GM13976 (cell line): ENCODE data around the gene UBE2E2.
"Not testable (repeated sequence)": the region's sequence is repeated elsewhere in the genome, so short reads cannot be mapped to it uniquely, and the experiment has no call there.

Experiments
- DNase-seq: peaks from one replicate; pipeline ENCODE4 v3.0.0; 2012; ENCODE audit warnings: low spot score
- in situ Hi-C: fragments of 300-500 bp; cut with MboI; formaldehyde crosslinking; loops from one replicate; pipeline ENCODE4 v1.12.0; 2022; ENCODE audit warnings: low sequenced_read_pairs, mixed read lengths, inconsistent platforms; ENCODE audit not compliant: unreplicated experiment
- TF ChIP-seq, protein P1 (sequence below): IDR thresholded peaks from 2 replicates; pipeline ENCODE4 v1.5.1; 2012; ENCODE audit warnings: borderline replicate concordance, mild to moderate bottlenecking; ENCODE audit not compliant: insufficient read depth; ENCODE audit errors: extremely low read depth, missing control alignments, control extremely low read depth

UBE2E2 gene

DNA sequence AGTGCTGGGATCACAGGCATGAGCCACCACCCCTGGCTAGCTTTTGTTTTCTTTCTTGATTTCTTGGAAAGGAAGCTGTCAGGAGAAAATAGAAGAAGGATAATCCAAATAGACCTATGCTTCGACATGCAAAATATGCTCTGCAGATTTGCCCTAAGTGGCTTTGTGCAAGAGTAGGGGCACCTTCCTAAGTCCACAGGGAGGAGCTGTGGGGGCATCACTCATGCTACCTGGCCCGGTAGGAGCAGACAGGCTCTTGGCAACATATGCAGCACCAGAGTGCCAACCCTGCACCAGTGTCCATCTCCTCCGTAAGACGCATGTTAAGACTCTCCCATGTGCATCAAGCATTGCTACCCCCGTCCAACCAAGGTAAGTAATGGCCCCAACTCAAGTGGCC lies 411.9 kb downstream of the UBE2E2 start:
- DNase-seq: no peak
- TF ChIP-seq, protein P1, sequence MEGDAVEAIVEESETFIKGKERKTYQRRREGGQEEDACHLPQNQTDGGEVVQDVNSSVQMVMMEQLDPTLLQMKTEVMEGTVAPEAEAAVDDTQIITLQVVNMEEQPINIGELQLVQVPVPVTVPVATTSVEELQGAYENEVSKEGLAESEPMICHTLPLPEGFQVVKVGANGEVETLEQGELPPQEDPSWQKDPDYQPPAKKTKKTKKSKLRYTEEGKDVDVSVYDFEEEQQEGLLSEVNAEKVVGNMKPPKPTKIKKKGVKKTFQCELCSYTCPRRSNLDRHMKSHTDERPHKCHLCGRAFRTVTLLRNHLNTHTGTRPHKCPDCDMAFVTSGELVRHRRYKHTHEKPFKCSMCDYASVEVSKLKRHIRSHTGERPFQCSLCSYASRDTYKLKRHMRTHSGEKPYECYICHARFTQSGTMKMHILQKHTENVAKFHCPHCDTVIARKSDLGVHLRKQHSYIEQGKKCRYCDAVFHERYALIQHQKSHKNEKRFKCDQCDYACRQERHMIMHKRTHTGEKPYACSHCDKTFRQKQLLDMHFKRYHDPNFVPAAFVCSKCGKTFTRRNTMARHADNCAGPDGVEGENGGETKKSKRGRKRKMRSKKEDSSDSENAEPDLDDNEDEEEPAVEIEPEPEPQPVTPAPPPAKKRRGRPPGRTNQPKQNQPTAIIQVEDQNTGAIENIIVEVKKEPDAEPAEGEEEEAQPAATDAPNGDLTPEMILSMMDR: no peak
- in situ Hi-C loops: no loop called here

DNA sequence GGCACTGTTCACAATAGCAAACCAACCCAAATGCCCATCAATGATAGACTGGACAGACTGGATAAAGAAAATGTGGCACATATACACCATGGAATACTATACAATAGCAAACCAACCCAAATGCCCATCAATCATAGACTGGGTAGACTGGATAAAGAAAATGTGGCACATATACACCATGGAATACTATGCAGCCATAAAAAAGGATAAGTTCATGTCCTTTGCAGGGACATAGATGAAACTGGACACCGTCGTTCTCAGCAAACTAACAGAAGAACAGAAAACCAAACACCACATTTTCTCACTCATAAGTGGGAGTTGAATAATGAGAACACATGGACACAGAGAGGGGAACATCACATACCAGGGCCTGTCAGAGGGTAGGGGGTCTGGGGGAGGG lies 415.3 kb downstream of the UBE2E2 start:
- in situ Hi-C loops, DNase-seq: not testable (repeated sequence)

DNA sequence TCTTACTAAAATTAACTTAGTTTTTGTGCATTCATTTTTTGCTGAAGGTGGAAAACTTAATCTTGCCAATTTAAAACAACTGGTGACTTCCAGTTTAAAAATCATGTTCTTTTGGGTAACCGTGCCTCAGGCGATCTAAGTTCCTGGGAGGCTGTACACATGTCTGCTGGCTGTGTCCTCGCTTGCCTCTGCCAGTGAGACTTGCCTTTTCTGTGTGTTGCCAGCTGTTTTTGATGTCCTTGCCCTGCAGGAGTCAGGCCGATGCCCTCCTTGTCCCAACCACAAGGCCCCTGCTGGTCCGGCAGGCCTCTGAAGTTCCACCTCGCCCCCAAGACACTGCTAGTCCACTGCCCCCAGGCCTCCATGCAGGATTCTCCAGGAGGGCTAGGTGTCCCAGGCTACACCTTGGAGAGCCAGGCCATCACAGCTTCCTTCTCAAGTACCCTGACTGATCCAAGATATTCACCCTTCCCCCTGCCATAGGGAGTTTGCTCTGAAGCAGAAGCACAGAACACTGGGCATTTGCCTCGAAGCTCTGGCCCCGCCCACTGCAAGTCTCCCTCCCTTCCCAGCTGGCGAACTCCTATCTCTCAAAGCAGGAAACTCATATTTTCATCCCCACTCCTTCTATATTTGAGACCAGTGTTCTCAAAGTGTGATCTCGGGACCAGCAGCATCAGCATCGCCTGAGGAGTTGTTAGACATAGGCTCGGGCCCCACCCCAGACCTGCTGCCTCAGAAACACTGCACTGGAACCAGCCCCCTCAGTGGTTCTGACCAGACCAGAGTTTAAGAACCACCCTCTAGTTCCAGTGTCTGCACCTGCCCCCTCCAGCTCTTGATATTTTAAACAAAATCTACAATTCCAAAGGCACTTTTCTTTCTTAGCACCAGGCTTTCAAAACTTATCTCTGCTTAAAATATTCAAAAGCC lies 416.8 kb downstream of the UBE2E2 start:
- TF ChIP-seq, protein P1: no peak
- in situ Hi-C loops: no loop called here
- DNase-seq: no peak

DNA sequence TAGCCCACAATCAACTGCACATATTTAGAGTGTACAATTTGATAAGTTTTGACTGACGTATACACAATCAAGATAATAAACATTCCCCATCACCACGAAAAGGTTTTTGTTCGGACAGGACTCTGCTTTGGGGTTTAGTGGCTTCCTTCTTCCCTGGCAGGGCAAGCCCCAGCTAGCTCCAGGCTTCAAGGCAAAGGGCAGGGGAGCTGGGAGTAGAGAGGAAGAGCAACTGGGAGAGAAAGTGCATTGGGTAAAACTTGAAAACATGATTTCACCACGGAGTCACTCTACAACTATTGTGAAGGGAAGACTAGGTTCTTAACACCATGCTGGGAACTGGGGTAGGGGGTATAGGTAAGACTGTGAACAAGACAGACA lies 417.5 kb downstream of the UBE2E2 start:
- in situ Hi-C loops: no loop called here
- TF ChIP-seq, protein P1: no peak
- no peak for DNase-seq

DNA sequence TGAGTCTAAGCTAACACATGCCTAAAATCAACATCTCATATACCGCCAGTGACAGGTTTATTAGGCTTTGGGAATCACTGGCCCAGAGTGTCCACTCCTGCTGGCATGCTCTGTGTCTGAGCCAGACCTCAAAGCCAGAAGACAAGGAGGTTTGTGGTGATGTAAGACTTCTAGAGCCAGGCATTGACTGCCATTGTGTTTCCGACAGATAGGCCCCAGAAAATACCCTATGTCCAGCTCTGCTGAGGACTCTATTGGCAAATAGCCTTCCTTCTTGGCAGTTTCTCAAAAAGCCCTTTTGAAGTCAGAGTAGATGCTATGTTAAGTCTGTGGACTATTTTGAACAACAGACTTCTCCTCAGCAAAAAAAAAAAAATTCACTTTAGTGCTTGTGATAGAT lies 420.7 kb downstream of the UBE2E2 start:
- DNase-seq: no peak
- TF ChIP-seq, protein P1: no peak
- in situ Hi-C loops: no loop called here

DNA sequence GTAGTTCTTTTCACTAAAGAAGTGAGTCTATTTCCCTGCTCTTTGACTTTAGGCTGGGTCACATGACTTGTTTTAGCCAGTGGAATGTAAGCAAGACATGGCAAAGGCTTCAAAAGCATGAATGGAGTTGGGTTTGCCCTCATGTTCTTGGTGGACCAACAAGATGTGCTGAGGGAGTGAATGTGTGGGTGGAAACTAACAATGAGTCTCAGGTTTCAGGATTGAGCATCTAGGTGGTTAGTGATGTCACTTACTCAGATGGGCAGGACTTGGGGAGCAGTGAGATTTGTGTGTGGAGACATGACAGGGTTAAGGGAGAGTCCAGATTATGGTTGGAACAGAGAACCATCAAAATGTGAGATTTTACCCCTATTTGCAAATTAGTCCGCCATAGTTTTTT lies 421.2 kb downstream of the UBE2E2 start:
- in situ Hi-C loops: no loop called here
- peak; percentile 24 for DNase-seq
- TF ChIP-seq, protein P1: no peak

DNA sequence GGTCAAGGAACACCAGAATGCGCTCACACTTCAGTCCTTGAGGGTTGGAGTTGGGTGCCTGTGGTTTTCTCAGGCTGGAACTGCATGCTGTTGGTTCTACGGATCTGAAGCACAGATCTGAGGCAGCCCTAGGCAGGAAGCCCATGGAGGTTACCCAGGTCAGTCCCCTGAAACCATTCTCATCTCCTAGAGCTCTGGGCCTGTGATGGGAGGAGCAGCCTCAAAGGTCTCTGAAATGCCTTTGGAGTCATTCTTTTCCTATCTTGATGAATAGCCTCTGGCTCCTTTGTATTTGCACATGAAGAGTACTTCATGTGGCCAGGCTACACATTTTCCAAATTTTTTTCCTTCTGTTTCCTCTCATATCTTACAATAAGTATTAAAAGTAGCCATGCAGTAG lies 423.3 kb downstream of the UBE2E2 start:
- DNase-seq: no peak
- TF ChIP-seq, protein P1: no peak
- in situ Hi-C loops: no loop called here
